GDM1 (cell line): ENCODE results near the gene EPN3.

Experiments
- DNase-seq: peaks from one replicate; lab custom pipeline; 2025; lab: John Stamatoyannopoulos, UW

Gene EPN3

GRCh38 chr17:50535407-50535806 is 2.9 kb downstream of the EPN3 start:
- DNase-seq = no peak

- DNase-seq = no peak
Observed at GRCh38 chr17:50536683-50537646, 4.4 kb downstream of the EPN3 start.

DNA sequence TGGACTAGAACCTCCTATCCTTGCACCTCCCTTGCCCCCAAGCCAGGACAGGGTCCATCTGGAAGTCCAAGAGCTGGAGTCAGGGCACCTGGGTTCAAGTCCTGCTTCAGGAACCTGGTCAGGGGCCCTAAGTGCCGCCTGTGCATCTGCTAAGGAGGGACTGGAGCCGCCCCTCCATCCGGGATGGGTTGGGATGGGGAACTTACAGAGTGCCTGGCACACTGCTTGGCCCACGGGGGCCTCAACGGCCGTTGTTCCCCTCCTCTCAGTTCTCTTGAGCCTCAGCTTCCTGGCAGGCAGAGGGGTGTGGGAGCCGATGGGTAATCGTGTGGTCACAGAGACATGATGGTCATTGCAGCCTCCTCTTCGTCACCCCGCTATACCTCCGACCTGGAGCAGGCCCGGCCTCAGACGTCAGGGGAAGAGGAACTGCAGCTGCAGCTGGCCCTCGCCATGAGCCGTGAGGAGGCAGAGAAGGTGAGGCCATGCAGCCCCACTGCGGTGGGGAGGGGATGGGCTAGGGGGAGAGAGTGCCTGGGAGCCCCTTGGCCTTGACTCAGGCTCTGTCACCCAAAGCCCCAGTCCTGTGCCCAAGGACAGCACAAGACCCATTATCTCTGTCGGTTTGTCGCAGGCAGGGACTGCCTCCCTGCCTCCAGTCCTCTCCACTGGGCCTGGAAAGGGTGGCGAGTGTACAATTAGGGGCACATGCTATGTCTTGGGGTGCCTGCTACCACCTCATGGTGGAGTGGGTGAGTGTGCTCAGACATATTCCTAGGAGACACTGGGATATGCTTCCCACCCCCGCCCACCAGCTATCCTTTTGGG is 5.4 kb downstream of the EPN3 start:
- DNase-seq = no peak

DNA sequence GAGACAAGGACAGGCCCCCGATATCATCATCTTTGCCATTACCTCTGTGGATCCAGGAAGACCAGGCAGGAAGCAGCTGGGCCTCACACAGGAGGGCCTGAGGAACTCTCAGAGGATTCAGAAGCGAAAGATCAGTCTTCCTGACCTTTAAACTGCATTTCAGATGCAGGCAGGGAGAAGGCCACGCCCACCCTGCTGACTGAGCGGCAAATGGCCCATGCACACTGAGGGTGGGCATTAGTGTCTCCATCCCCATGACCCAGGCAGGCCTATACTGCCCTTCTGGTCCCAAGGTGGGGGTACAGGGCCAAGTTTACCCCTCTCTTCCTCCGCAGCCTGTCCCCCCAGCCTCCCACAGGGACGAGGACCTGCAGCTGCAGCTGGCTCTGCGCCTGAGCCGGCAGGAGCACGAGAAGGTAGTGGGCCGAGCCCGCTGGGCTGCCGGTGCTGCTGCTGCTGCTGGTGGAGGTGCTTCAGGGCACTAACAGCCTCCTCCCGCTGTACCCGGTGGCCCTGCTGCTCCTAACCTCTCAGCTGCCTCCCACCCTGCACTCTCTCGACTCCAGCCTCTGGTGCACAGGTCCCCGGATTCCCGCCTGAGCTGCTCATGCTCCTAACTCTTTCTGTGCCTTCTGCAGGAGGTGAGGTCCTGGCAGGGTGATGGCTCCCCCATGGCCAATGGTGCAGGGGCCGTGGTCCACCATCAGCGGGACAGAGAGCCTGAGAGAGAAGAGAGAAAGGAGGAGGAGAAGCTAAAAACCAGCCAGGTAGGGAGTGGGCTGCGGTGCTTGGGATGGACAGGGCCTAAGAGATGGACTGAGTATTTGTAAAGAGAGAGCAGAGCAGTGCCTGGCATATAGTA is 6.2 kb downstream of the EPN3 start:
- no peak for DNase-seq

DNA sequence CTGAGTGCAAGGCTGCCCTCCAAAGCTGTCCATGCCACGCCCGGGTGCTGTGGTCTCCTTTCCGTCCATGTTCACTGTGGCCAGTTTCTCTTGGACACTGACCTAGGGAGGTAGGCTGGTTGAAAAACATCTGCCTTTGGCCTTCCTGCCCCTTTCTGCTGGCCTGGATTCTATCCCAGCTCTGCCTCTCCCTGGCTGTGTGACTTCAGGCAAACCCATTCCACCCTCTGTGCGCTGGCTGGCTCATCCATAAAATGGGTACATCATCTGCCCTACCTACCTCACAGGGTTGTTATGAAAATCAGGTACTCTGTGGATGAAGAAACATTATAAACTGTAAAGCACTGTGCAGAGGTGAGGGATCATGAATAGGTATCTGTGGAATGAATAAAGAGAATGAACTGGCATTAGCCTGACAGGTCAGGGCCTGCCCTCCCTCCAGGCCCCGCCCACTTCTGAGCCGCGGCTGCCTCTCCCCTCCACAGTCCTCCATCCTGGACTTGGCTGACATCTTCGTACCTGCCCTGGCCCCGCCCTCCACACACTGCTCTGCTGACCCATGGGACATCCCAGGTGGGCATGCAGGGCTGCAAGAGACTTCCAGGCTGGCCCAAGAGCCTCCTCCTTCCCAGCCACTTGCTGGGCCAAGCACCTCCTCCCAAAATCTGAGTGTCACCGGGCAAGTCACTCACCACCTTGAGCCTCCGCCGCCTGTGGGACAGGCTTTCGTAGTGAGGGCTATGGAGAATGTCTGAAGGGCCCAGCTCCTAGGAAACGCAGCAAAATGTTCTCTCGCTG is 7.4 kb downstream of the EPN3 start:
- no peak for DNase-seq

GRCh38 chr17:50540560-50541401 is 8.2 kb downstream of the EPN3 start:
- no peak for DNase-seq

DNA sequence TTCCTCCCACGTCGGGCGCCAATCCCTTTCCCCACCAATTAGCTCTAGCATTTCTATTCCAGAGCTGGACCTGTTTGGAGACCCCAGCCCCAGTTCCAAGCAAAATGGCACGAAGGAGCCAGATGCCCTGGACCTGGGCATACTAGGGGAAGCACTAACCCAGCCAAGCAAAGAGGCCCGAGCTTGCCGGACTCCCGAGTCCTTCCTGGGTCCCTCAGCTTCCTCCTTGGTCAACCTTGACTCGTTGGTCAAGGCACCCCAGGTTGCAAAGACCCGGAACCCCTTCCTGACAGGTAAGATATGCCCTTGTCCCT is 8.8 kb downstream of the EPN3 start:
- DNase-seq = no peak

DNA sequence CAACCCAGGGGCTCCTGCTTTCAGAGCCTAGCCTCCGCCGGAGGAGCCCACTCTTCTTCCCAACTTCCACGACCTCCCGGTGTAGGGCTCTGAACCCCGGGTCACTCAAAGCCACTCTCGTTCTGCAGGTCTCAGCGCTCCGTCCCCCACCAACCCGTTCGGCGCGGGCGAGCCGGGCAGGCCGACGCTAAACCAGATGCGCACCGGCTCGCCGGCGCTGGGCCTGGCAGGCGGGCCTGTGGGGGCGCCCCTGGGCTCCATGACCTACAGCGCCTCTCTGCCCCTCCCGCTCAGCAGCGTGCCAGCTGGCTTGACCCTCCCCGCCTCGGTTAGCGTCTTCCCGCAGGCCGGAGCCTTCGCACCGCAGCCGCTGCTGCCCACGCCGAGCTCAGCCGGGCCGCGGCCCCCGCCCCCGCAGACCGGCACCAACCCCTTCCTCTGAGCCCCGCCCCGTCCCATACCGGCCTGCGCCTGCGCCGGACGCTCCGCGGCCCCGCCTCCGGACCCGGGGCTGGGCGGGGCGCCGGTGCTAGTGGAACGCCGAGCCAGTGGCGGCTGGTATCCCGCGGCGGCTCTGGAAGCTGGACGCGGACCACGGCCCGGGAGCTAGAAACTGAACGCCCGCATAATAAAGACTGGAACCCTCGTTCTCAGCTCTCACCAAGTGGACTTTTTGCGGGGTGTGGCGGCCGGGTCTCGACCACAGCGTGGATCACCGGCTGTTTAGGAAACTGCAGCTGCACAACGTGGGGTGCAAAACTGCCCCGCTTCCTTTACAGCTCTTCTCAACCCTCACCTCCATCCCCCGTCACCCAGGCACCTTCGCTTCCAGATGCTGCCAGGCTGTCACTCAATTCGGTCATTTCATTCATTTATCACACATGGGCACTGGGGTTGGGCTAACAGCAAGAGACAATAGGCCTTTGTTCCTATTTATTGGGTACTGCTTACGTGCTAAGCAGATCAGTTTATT is 9.5 kb downstream of the EPN3 start:
- DNase-seq = peak; percentile 71

DNA sequence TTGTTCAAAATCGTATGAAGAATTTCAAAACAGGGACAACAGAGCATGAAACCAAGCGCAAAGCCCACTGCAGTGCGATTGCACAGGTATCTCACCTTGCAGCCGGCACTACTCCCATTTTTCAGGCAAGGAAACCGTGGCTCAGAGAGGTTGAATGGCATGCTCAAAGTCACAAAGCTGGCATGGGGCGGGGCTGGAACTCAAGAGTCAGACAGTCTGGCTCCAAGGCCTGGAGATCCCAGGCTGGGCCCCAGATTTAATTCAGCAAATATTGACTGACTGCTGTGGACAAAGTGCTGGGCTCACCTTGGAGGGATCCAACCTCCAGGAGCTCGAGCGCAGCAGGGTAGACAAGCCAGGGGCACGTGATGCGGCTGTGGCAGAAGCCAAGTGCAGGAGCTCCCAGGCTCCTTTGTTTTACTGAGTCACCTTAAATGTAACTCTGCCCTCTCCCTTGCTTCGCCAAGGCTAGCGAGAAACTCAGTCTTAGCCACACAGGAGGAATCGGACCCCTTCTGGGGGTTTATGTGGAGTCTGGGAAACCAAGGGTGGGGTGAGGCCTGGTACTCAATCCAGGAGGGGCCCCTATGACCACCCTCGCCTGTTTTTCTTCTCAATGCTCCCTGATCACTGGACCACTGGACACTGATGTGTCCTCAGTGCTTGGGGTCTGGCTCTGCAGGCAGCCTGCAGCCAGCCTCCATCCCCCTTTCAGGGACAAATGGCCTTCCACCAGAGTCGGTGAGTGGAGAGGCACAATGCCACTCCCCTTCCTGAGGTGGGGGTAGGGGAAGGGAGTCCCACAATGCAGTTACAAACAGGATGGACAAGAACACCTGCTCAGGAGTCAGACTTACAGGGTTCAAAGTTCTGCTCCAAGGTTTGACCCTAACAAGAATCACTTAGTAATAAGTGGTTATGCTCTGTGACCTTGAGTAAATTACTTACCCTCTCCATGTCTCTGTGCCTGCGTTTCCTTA is 10.6 kb downstream of the EPN3 start:
- DNase-seq = no peak

- DNase-seq = no peak
Observed at GRCh38 chr17:50544516-50544915, 12.0 kb downstream of the EPN3 start.

DNA sequence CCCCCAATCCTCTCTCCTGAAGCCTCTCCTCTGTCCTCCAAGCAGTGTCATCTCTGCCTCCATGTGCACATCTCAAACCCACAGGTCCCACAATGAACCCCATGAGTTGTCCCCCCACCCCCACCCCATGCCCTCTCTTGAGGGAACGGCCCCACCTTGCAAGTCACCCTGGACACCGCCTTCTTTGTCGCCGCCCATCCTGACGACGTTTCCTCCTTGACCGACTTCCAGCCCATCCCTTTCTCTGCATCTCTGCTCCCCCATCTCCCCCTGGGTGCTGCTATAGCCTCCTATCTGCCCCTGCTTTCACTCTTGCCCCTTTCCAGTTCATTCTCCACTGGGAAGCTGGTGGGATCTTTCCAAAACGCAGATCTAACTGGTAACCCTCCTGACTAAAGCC is 12.8 kb downstream of the EPN3 start:
- DNase-seq = no peak

GRCh38 chr17:50546701-50547034 is 14.1 kb downstream of the EPN3 start:
- DNase-seq = no peak

- DNase-seq = peak; percentile 86
Observed at GRCh38 chr17:50547035-50547735, 14.7 kb downstream of the EPN3 start, which contains the start of gene SPATA20. Gene SPATA20 (plus strand): TSS chr17:50547174. CDS start chr17:50547209, 35 bp downstream.

GRCh38 chr17:50547736-50548083 is 15.2 kb downstream of the EPN3 start:
- no peak for DNase-seq

- no peak for DNase-seq
Observed at GRCh38 chr17:50548831-50549230, 16.3 kb downstream of the EPN3 start.

GRCh38 chr17:50549256-50549941 is 16.9 kb downstream of the EPN3 start:
- DNase-seq = no peak

- no peak for DNase-seq
Observed at GRCh38 chr17:50549969-50550368, 17.4 kb downstream of the EPN3 start.
